Transverse colon (tissue), 4 donors: ENCODE measurements around the gene PLA2G15. TPM values are rescaled to one million over a fixed set of nuclear protein-coding genes. Genes with fewer than 3 reads are reported as not detected.

Experiments
- DNase-seq: peaks from one replicate; pipeline ENCODE4 v3.0.0-alpha.2; 2019
- H3K27ac ChIP-seq, 4 donors: fragments of 200-600 bp; sonication (generic); 2 replicates each; pipeline ENCODE4 v1.5.1; 2016 to 2018; ENCODE audit warnings: inconsistent platforms in 4 of 4
- H3K27me3 ChIP-seq: fragments of 200-600 bp; sonication (generic); 2 replicates; pipeline ENCODE4 v1.5.1; 2017; ENCODE audit warnings: inconsistent platforms
- H3K36me3 ChIP-seq, 4 donors: fragments of 200-600 bp; sonication (generic); 2 replicates each; pipeline ENCODE4 v1.5.1; 2017 to 2019; ENCODE audit warnings: inconsistent platforms in 4 of 4
- H3K4me1 ChIP-seq, 4 donors: fragments of 200-600 bp; sonication (generic); 2 replicates each; pipeline ENCODE4 v1.5.1; 2017 to 2020; ENCODE audit warnings: inconsistent platforms in 4 of 4
- H3K4me3 ChIP-seq, 4 donors: fragments of 200-600 bp; sonication (generic); 1 replicate in 1 of 4; 2 replicates in 3 of 4; pipeline versions ENCODE4 v1.5.1 to v1.6.1; 2017 to 2019; ENCODE audit warnings: inconsistent platforms in 4 of 4
- H3K9me3 ChIP-seq, 2 donors: fragments of 200-600 bp; sonication (generic); 2 replicates each; pipeline ENCODE4 v1.5.1; 2017 to 2019; ENCODE audit warnings: inconsistent platforms in 2 of 2
- CTCF ChIP-seq, 5 experiments: fragments of 200-600 bp in 3 of 5; fragments of 450-650 bp in 2 of 5; sonication (generic) in 3 of 5; IDR thresholded peaks; 1 replicate in 2 of 5; 2 replicates in 3 of 5; pipeline ENCODE4 v1.5.1; 2016 to 2017; ENCODE audit warnings: antibody characterized with exemption in 5 of 5, inconsistent platforms in 3 of 5, mild to moderate bottlenecking in 2 of 5, moderate library complexity in 1 of 5
- EP300 ChIP-seq: sonication (generic); formaldehyde crosslinking; IDR thresholded peaks from one replicate; pipeline ENCODE4 v1.6.1; 2017; ENCODE audit warnings: antibody characterized with exemption, low read depth
- POLR2A ChIP-seq: fragments of 450-650 bp; IDR thresholded peaks from one replicate; pipeline ENCODE4 v1.6.1; 2016; ENCODE audit warnings: antibody characterized with exemption, mild to moderate bottlenecking, moderate library complexity
- POLR2AphosphoS5 ChIP-seq, 3 donors: sonication (generic); formaldehyde crosslinking; IDR thresholded peaks; one replicate each; pipeline ENCODE4 v1.6.1; 2016; ENCODE audit warnings: antibody characterized with exemption in 3 of 3
- whole genome bisulfite sequencing, 2 donors: methylation state at CpG; one replicate each; pipeline ENCODE4 v1.1.5; 2018; ENCODE audit warnings: low coverage in 1 of 2; 5-methylcytosine and 5-hydroxymethylcytosine counted together
- in situ Hi-C, 4 donors: fragments of 200-750 bp; cut with MboI; loops; one replicate each; pipeline versions ENCODE4 v1.15.0 to v1.15.1; 2017; ENCODE audit warnings: low sequenced_read_pairs in 3 of 4, low pct_ligation_motif_present in 1 of 4, low pct_unique_long_range_greater_than_20kb in 1 of 4
- intact Hi-C: fragments of 100-400 bp; cut with DNase I; formaldehyde crosslinking; loops from one replicate; pipeline ENCODE4 v1.15.1; 2023; ENCODE audit warnings: low total_unique reads
- total RNA-seq, 4 donors: library from RNA; depleted of rRNA; stranded (reverse); fragments of >200 nt; gene quantifications; one replicate each; pipeline ENCODE4 v1.1.0, GENCODE V29; 2016

Gene PLA2G15
- total RNA-seq, 4 donors from 2014 or later, result 9.6 to 18.2 (median 15.0) TPM

GRCh38 chr16:68255712-68256111, 10.5 kb downstream of the PLA2G15 start:
- in situ Hi-C loops, result loop anchor here in 3 of 4 donors (5.0 to 10.0 kb wide), 2 partner anchors 69 to 77 kb away; no protein-coding TSS in a partner anchor

GRCh38 chr16:68257251-68257905, 12.2 kb downstream of the PLA2G15 start:
- TF ChIP-seq POLR2A (no peak), EP300 (no peak), CTCF (IDR thresholded peaks at IDR 0.05) (no peak), POLR2AphosphoS5 (IDR thresholded peaks at IDR 0.05) (no peak)
- H3K4me3 ChIP-seq, result no peak overlapping the region
- H3K9me3 ChIP-seq, result no peaks in the 10 kb centered on the region
- WGBS, 2 donors, result 53% methylated on average over 6 of the region's 6 CpGs; no CpG with 5 or more reads in 1 of the 2 donors
- H3K4me1 ChIP-seq, result peaks cover 9 to 30% (median 18%) of the 10 kb centered on the region in 4 donors
- H3K27me3 ChIP-seq, result no peaks in the 10 kb centered on the region
- DNase-seq, result peak; percentile 63
- H3K27ac ChIP-seq, result peak overlapping the region; percentile 84 to 88 (median 88)
- intact Hi-C loops (no loop called here), in situ Hi-C loops (loop anchor here in 3 of 4 donors (5.0 to 10.0 kb wide), 2 partner anchors 67 to 75 kb away; no protein-coding TSS in a partner anchor)
- peaks cover 0 to 23% (median 5%) of the 10 kb centered on the region in 4 donors for H3K36me3 ChIP-seq

More at GRCh38 chr16:68255712-68256111, 10.5 kb downstream of the PLA2G15 start:
- no peaks in the 10 kb centered on the region for H3K9me3 ChIP-seq
- 93% methylated on average over 18 of the region's 18 CpGs; no CpG with 5 or more reads in 1 of the 2 donors for WGBS, 2 donors
- H3K36me3 ChIP-seq, result peaks cover 0 to 23% (median 6%) of the 10 kb centered on the region in 4 donors
- intact Hi-C loops, result no loop called here
- TF ChIP-seq EP300 (no peak), POLR2AphosphoS5 (IDR thresholded peaks at IDR 0.05) (no peak), POLR2A (no peak), CTCF (IDR thresholded peaks at IDR 0.05) (no peak)
- no peak for DNase-seq
- H3K27ac ChIP-seq, result no peak overlapping the region
- no peak overlapping the region for H3K4me3 ChIP-seq
- no peaks in the 10 kb centered on the region for H3K27me3 ChIP-seq
- H3K4me1 ChIP-seq, result peaks cover 9 to 23% (median 18%) of the 10 kb centered on the region in 4 donors

- peaks cover 9 to 30% (median 19%) of the 10 kb centered on the region in 4 donors for H3K4me1 ChIP-seq
- no peaks in the 10 kb centered on the region for H3K27me3 ChIP-seq
- peak; percentile 66 for DNase-seq
- intact Hi-C loops, result no loop called here
- in situ Hi-C loops, result loop anchor here in 3 of 4 donors (5.0 to 10.0 kb wide), 2 partner anchors 67 to 74 kb away; no protein-coding TSS in a partner anchor
- H3K4me3 ChIP-seq, result no peak overlapping the region
- H3K27ac ChIP-seq, result peak overlapping the region; percentile 84 to 88 (median 88)
- H3K36me3 ChIP-seq, result peaks cover 0 to 23% (median 5%) of the 10 kb centered on the region in 4 donors
- H3K9me3 ChIP-seq, result no peaks in the 10 kb centered on the region
- WGBS, 2 donors, result 50 to 71% methylated on average over 3 to 13 of the region's 13 CpGs
- TF ChIP-seq EP300 (peak; percentile 10), POLR2A (no peak), POLR2AphosphoS5 (IDR thresholded peaks at IDR 0.05) (peak in 2 of 3 donors; percentile 40 to 54), CTCF (IDR thresholded peaks at IDR 0.05) (no peak)
Measured at GRCh38 chr16:68257906-68258800, 13.0 kb downstream of the PLA2G15 start.
